Measurements from ENCODE around the gene GRAP2. TPM values are rescaled to one million over a fixed set of nuclear protein-coding genes. Genes with fewer than 3 reads are reported as not detected.

GRAP2 gene
- total RNA-seq, 1 donor from 2014 or later = not detected

DNA sequence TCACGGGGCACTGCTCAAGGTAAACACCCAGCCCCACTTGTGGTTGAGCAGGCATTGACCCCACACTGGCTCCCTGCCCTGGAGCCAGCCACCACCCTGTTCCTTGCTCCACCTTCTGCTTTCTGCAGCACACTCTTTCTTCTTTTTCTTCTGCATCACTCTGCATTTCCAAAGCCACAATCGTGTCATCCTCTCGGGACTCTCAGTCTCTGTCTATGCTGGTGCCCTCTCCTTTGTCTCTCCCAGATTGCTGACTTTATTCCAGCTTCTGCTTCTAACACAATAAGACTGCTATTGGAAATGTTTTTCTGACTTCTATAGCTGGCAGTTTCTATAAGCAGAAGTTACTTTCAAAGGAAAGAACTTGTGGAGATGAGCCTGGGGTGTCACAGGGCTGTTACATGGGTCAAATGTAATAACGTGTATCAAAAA lies 14.4 kb downstream of the GRAP2 start:
- Histone ChIP-seq H3K27ac (no peak overlapping the region), H3K27me3 (no peaks in the 10 kb centered on the region), H3K36me3 (no peaks in the 10 kb centered on the region), H3K4me3 (no peak overlapping the region), H3K4me1 (no peaks in the 10 kb centered on the region), H3K9me3 (no peaks in the 10 kb centered on the region)
- intact Hi-C loops (cut with DNase I) = no loop called here
- TF ChIP-seq, protein P1, sequence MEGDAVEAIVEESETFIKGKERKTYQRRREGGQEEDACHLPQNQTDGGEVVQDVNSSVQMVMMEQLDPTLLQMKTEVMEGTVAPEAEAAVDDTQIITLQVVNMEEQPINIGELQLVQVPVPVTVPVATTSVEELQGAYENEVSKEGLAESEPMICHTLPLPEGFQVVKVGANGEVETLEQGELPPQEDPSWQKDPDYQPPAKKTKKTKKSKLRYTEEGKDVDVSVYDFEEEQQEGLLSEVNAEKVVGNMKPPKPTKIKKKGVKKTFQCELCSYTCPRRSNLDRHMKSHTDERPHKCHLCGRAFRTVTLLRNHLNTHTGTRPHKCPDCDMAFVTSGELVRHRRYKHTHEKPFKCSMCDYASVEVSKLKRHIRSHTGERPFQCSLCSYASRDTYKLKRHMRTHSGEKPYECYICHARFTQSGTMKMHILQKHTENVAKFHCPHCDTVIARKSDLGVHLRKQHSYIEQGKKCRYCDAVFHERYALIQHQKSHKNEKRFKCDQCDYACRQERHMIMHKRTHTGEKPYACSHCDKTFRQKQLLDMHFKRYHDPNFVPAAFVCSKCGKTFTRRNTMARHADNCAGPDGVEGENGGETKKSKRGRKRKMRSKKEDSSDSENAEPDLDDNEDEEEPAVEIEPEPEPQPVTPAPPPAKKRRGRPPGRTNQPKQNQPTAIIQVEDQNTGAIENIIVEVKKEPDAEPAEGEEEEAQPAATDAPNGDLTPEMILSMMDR (IDR thresholded peaks at IDR 0.05) = no peak
- no peak for DNase-seq (ENCODE audit: low spot score in 2 of 2)

DNA sequence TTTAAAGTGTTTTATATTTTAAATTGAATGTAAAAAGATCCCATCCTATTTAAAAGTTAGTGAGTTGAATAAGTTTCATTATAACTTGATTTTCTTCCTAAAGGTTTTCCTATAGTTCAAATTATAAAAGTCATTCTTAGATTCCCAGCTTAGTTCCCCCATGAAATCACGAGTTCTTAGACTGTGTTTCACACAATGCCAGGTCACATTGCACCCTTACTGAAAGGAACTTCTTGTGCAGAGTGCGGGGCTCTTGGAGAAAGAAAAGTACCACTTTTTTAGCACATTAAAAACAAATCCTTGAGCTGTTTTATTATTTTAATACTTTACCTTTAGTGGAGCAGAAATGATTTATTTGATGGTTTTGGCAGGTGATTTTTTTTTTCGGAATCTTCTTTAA lies 15.6 kb downstream of the GRAP2 start:
- H3K4me1 ChIP-seq = no peaks in the 10 kb centered on the region
- no peaks in the 10 kb centered on the region for H3K36me3 ChIP-seq
- H3K27ac ChIP-seq = no peak overlapping the region
- H3K9me3 ChIP-seq = no peaks in the 10 kb centered on the region
- no peak for DNase-seq (ENCODE audit: low spot score in 2 of 2)
- intact Hi-C loops (cut with DNase I) = no loop called here
- H3K4me3 ChIP-seq = no peak overlapping the region
- no peaks in the 10 kb centered on the region for H3K27me3 ChIP-seq
- TF ChIP-seq, protein P1 (IDR thresholded peaks at IDR 0.05) = no peak

DNA sequence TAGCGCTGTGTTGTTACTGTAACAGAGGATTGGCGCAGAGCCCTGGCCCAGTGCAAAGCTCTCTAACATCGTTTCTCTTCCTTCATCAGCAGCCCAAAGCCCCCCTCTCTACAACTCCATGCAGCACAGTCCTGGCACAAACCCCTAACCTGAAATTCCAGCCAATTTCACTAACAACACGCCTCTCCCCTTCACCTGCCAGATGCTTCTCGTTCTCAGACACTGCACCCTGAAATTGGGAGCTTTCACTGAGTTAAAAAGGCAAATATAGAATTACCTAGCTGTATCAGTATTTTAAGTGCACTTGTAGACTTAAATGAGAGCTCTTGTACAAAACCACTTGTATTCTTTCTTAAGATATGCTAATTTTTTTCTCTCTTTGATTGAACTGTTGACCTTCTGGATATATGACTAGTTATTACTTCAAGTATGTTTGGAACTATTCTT lies 16.3 kb downstream of the GRAP2 start:
- DNase-seq (ENCODE audit: low spot score in 2 of 2) = no peak
- Histone ChIP-seq H3K4me1 (no peaks in the 10 kb centered on the region), H3K9me3 (no peaks in the 10 kb centered on the region), H3K27ac (no peak overlapping the region), H3K27me3 (no peaks in the 10 kb centered on the region), H3K36me3 (no peaks in the 10 kb centered on the region), H3K4me3 (no peak overlapping the region)
- intact Hi-C loops (cut with DNase I) = no loop called here
- TF ChIP-seq, protein P1 (IDR thresholded peaks at IDR 0.05) = no peak

DNA sequence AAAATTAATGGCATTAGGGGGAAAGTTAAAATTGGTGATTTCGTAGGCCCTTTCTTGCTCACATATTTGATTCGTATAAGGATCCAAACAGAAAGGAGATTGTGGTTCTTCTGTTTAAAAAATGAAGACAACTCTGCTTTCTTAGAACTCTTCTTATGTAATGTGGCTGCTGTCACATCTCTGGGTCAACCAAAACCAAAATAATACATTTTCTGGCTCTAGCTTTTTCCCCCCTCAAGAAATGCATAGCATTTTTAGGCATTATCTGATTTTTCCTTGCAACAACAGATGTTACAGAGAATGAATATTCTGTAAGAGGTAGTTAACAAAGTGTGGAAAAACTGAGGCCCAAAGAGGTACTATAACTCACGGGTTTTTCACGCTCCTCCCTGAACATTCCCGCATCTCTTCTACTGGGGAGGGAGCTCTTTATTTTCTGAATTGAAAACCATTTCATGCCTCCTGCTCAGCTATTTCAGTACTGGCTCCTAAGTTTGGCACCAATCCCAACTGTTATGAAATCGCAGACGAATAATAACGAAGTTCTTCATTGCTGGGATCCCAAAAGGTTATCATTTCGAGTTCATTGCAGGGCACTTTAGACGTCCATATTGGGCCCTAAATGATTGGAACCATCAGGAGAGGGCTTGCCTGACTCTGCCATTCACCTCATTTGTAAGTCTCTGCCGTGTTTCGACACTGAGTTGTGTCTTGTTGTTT lies 17.1 kb downstream of the GRAP2 start:
- Histone ChIP-seq H3K9me3 (no peaks in the 10 kb centered on the region), H3K27ac (no peak overlapping the region), H3K4me3 (no peak overlapping the region), H3K36me3 (no peaks in the 10 kb centered on the region), H3K27me3 (no peaks in the 10 kb centered on the region), H3K4me1 (no peaks in the 10 kb centered on the region)
- no peak for DNase-seq (ENCODE audit: low spot score in 2 of 2)
- intact Hi-C loops (cut with DNase I) = no loop called here
- TF ChIP-seq, protein P1 (IDR thresholded peaks at IDR 0.05) = no peak

DNA sequence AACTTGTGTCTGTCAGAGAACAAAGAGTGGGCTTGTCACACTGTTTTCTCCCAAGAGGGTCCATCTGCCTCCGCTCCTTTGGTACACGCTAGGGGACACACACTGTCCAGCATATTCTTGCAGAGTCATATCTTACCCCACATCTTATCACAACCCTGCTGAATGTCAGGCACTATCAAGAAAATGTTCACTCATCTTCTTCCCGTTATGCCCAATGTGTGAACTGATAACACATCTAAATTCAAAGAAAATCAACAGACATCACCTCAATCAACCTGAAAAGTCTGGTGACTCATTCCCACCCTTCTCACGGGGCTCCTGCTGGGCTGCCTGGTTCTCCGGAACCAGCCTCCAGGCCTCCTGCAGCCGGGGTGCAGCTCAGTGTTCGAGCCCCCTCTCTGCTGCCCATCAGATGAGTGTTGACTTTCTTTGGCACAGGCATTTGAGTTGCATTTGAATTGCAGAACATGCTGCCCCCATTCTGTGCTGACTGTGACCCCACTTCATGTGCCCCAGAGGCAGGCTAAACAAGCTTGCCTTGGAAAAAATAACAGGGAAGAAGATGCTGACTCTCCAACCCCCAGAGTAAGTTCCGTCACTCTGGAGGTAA lies 19.4 kb downstream of the GRAP2 start:
- TF ChIP-seq, protein P1 (IDR thresholded peaks at IDR 0.05) = no peak
- no peaks in the 10 kb centered on the region for H3K27me3 ChIP-seq
- no peak overlapping the region for H3K4me3 ChIP-seq
- no peaks in the 10 kb centered on the region for H3K36me3 ChIP-seq
- H3K9me3 ChIP-seq = no peaks in the 10 kb centered on the region
- intact Hi-C loops (cut with DNase I) = no loop called here
- no peak for DNase-seq (ENCODE audit: low spot score in 2 of 2)
- H3K27ac ChIP-seq = no peak overlapping the region
- H3K4me1 ChIP-seq = no peaks in the 10 kb centered on the region
